HepG2 (cell line): ENCODE data around the gene ZMYND8. TPM values are rescaled to one million over a fixed set of nuclear protein-coding genes. Genes with fewer than 3 reads are reported as not detected.
A peak's percentile ranks its signal among the peaks of the same experiment; 100 is the strongest.

Experiments
- ARID5B ChIP-seq: IDR thresholded peaks from 2 replicates; pipeline ENCODE4 v1.4.0; 2020; ENCODE audit warnings: mild to moderate bottlenecking, missing genetic modification reagents
- BCL3 ChIP-seq: sonication (generic); formaldehyde crosslinking; IDR thresholded peaks from 2 replicates; pipeline ENCODE4 v1.5.1; 2020; ENCODE audit warnings: mild to moderate bottlenecking, missing genetic modification reagents, moderate library complexity
- CHCHD3 ChIP-seq: sonication (generic); formaldehyde crosslinking; IDR thresholded peaks from 2 replicates; pipeline ENCODE4 v1.8.0; 2022; ENCODE audit warnings: mild to moderate bottlenecking, missing genetic modification reagents, moderate library complexity
- FOXO1 ChIP-seq: sonication (generic); formaldehyde crosslinking; IDR thresholded peaks from 2 replicates; pipeline ENCODE4 v1.4.0; 2020; ENCODE audit warnings: missing genetic modification reagents
- FUBP1 ChIP-seq: sonication (generic); formaldehyde crosslinking; IDR thresholded peaks from 2 replicates; pipeline ENCODE4 v1.5.1; 2020; ENCODE audit warnings: missing genetic modification reagents, mild to moderate bottlenecking, borderline replicate concordance
- IKZF5 ChIP-seq: IDR thresholded peaks from 2 replicates; pipeline ENCODE4 v1.6.1; 2018; ENCODE audit warnings: missing genetic modification reagents, mild to moderate bottlenecking, missing compliant biosample characterization
- KAT8 ChIP-seq: IDR thresholded peaks from 2 replicates; pipeline ENCODE4 v1.6.1; 2016; ENCODE audit warnings: missing genetic modification reagents, missing compliant biosample characterization
- KLF13 ChIP-seq: sonication (generic); formaldehyde crosslinking; IDR thresholded peaks from 2 replicates; pipeline ENCODE4 v1.4.0; 2020; ENCODE audit warnings: mild to moderate bottlenecking, missing genetic modification reagents
- MEF2D ChIP-seq: sonication (generic); formaldehyde crosslinking; IDR thresholded peaks from 2 replicates; pipeline ENCODE4 v1.5.1; 2020; ENCODE audit warnings: mild to moderate bottlenecking, missing genetic modification reagents
- PHF8 ChIP-seq: sonication (generic); formaldehyde crosslinking; IDR thresholded peaks from 2 replicates; pipeline ENCODE4 v1.5.0; 2020; ENCODE audit warnings: missing genetic modification reagents
- SKI ChIP-seq: fragments of 450-650 bp; IDR thresholded peaks from one replicate; pipeline ENCODE4 v1.6.1; 2018; ENCODE audit warnings: mild to moderate bottlenecking; ENCODE audit not compliant: partially characterized antibody
- TRIM22 ChIP-seq: fragments of 450-650 bp; IDR thresholded peaks from 2 replicates; pipeline ENCODE4 v1.6.1; 2017
- YEATS2 ChIP-seq: sonication (generic); formaldehyde crosslinking; IDR thresholded peaks from 2 replicates; pipeline ENCODE4 v1.4.0; 2020; ENCODE audit warnings: missing genetic modification reagents, borderline replicate concordance
- ZFX ChIP-seq: sonication (generic); formaldehyde crosslinking; IDR thresholded peaks from 2 replicates; pipeline ENCODE4 v1.4.0; 2020; ENCODE audit warnings: mild to moderate bottlenecking, low read depth, missing genetic modification reagents, moderate library complexity
- ZFY ChIP-seq: sonication (generic); formaldehyde crosslinking; IDR thresholded peaks from 2 replicates; pipeline ENCODE4 v1.4.0; 2020; ENCODE audit warnings: missing genetic modification reagents
- ZNF205 ChIP-seq: IDR thresholded peaks from 2 replicates; pipeline ENCODE4 v1.6.1; 2018; ENCODE audit warnings: missing biosample characterization, missing genetic modification reagents
- ZNF501 ChIP-seq: sonication (generic); formaldehyde crosslinking; IDR thresholded peaks from 2 replicates; pipeline ENCODE4 v1.5.1; 2020; ENCODE audit warnings: mild to moderate bottlenecking, moderate library complexity, missing genetic modification reagents
- ZNF850 ChIP-seq: sonication (generic); formaldehyde crosslinking; conservative IDR thresholded peaks from 2 replicates; pipeline ENCODE4 v1.9.0; 2021; ENCODE audit warnings: mild to moderate bottlenecking, missing genetic modification reagents
- polyA plus RNA-seq, 8 experiments: library from polyadenylated mRNA; depleted of rRNA in 3 of 8; stranded (reverse) in 7 of 8; unstranded in 1 of 8; fragments of >200 nt; fragmentation: Illumina TruSeq in 4 of 8; extraction: Trizol in 4 of 8; gene quantifications; 2 replicates each; pipeline versions ENCODE4 v1.2.1 to v1.2.3, GENCODE V29; 2011 to 2016; ENCODE audit warnings: low read depth in 4 of 8, missing spikeins in 1 of 8, mixed read lengths in 1 of 8; ENCODE audit not compliant: insufficient read depth in 1 of 8
- total RNA-seq, 5 experiments: library from RNA; depleted of rRNA; stranded (reverse); fragments of >200 nt; fragmentation: Illumina TruSeq; extraction: Trizol; gene quantifications; 2 replicates each; pipeline ENCODE4 v1.2.3, GENCODE V29; 2016; ENCODE audit warnings: low read depth in 1 of 5

The ZMYND8 gene
- total and polyA plus RNA-seq, 2 of the 13 experiments (the other 11 are each of a cell fraction or from before 2014, with no cell fraction given) = 53.9 to 84.7 TPM

- TF ChIP-seq MEF2D (CRISPR knock-in tag) (peak; percentile 59), ZFX (0 out of 2 replicates have a peak, but pooled peaks have one; percentile 30), SKI (peak; percentile 14), KLF13 (CRISPR knock-in tag) (no peak), IKZF5 (CRISPR knock-in tag) (peak; percentile 91; the same call in 1 of the 2 replicates), ZNF501 (CRISPR knock-in tag) (peak; percentile 93), ZNF850 (CRISPR knock-in tag) (no peak), ARID5B (peak; percentile 70), KAT8 (CRISPR knock-in tag) (peak; percentile 52), FUBP1 (CRISPR knock-in tag) (0 out of 2 replicates have a peak, but pooled peaks have one; percentile 51), FOXO1 (CRISPR knock-in tag) (peak; percentile 72), ZNF205 (peak; percentile 72; the same call in 1 of the 2 replicates), CHCHD3 (CRISPR knock-in tag) (no peak), TRIM22 (no peak), ZFY (CRISPR knock-in tag) (peak; percentile 36; the same call in 1 of the 2 replicates), BCL3 (CRISPR knock-in tag) (peak; percentile 34; the same call in 1 of the 2 replicates), PHF8 (CRISPR knock-in tag) (peak; percentile 55), YEATS2 (CRISPR knock-in tag) (peak; percentile 44; the same call in 1 of the 2 replicates)
These were observed 160.1 kb downstream of the ZMYND8 start (continued) for GRCh38 chr20:47196091-47197081.
